IPS-15b (cell line): Measurements from ENCODE around the gene DHDH.
"Not testable (repeated sequence)": the region's sequence is repeated elsewhere in the genome, so short reads cannot be mapped to it uniquely, and the experiment has no call there.

Experiments used
- H3K27me3 ChIP-seq: one replicate; pipeline ENCODE4 v1.6.1; 2013; ENCODE audit warnings: low read length; ENCODE audit not compliant: control insufficient read depth, insufficient read depth
- H3K36me3 ChIP-seq: one replicate; pipeline ENCODE4 v1.6.1; 2013; ENCODE audit warnings: low read length; ENCODE audit not compliant: control insufficient read depth, insufficient read depth
- H3K4me1 ChIP-seq: one replicate; pipeline ENCODE4 v1.6.1; 2013; ENCODE audit warnings: mild to moderate bottlenecking, low read length; ENCODE audit not compliant: control insufficient read depth, insufficient read depth
- H3K4me3 ChIP-seq: one replicate; pipeline ENCODE4 v1.5.1; 2013; ENCODE audit warnings: low read depth, low read length
- H3K9ac ChIP-seq: one replicate; pipeline ENCODE4 v1.6.1; 2013; ENCODE audit warnings: low read depth, mild to moderate bottlenecking, low read length
- H3K9me3 ChIP-seq: one replicate; pipeline ENCODE4 v1.6.1; 2013; ENCODE audit warnings: mild to moderate bottlenecking, low read length; ENCODE audit not compliant: control insufficient read depth, insufficient read depth

DHDH gene

GRCh38 chr19:48933382-48933932 lies at the start of gene DHDH:
Gene DHDH (plus strand): TSS chr19:48933699. CDS start chr19:48933722, 23 bp downstream.
- peak within 1 kb of the TSS; percentile 59 for H3K4me3 ChIP-seq
- peak within 1 kb of the TSS; percentile 18 for H3K9ac ChIP-seq

GRCh38 chr19:48883726-48884125 lies 49.8 kb upstream of the DHDH start:
- H3K4me1 ChIP-seq: peaks cover 5% of the 10 kb centered on the region
- H3K9me3 ChIP-seq: no peaks in the 10 kb centered on the region
- no peak overlapping the region for H3K9ac ChIP-seq
- no peaks in the 10 kb centered on the region for H3K36me3 ChIP-seq
- H3K27me3 ChIP-seq: no peaks in the 10 kb centered on the region
- H3K4me3 ChIP-seq: no peak overlapping the region

More at GRCh38 chr19:48933382-48933932, at the start of gene DHDH:
- Histone ChIP-seq H3K36me3 (no peaks in the 10 kb centered on the region), H3K4me1 (peaks cover 5% of the 10 kb centered on the region), H3K27me3 (peaks cover 30% of the 10 kb centered on the region), H3K9me3 (no peaks in the 10 kb centered on the region)

- H3K9ac ChIP-seq: no peak overlapping the region
- no peak overlapping the region for H3K4me3 ChIP-seq
- H3K4me1 ChIP-seq: peaks cover 5% of the 10 kb centered on the region
Measured at GRCh38 chr19:48887861-48888612, 45.5 kb upstream of the DHDH start.

GRCh38 chr19:48889496-48889895 lies 44.0 kb upstream of the DHDH start:
- not testable (repeated sequence) for H3K36me3 ChIP-seq, H3K9ac ChIP-seq, H3K4me3 ChIP-seq, H3K9me3 ChIP-seq, H3K4me1 ChIP-seq, H3K27me3 ChIP-seq

More at GRCh38 chr19:48887861-48888612, 45.5 kb upstream of the DHDH start:
- Histone ChIP-seq H3K9me3 (no peaks in the 10 kb centered on the region), H3K27me3 (no peaks in the 10 kb centered on the region), H3K36me3 (no peaks in the 10 kb centered on the region)

GRCh38 chr19:48890551-48890950 lies 42.9 kb upstream of the DHDH start:
- Histone ChIP-seq H3K9me3 (no peaks in the 10 kb centered on the region), H3K9ac (no peak overlapping the region), H3K4me3 (no peak overlapping the region), H3K4me1 (peaks cover 2% of the 10 kb centered on the region), H3K36me3 (no peaks in the 10 kb centered on the region), H3K27me3 (no peaks in the 10 kb centered on the region)

- H3K36me3 ChIP-seq: no peaks in the 10 kb centered on the region
- peak overlapping the region; percentile 54 for H3K4me3 ChIP-seq
- H3K9me3 ChIP-seq: no peaks in the 10 kb centered on the region
- peaks cover 2% of the 10 kb centered on the region for H3K4me1 ChIP-seq
- H3K9ac ChIP-seq: no peak overlapping the region
- no peaks in the 10 kb centered on the region for H3K27me3 ChIP-seq
Measured at GRCh38 chr19:48895226-48895625, 38.3 kb upstream of the DHDH start.

- no peaks in the 10 kb centered on the region for H3K4me1 ChIP-seq
- no peaks in the 10 kb centered on the region for H3K9me3 ChIP-seq
- peak overlapping the region; percentile 43 for H3K4me3 ChIP-seq
- H3K27me3 ChIP-seq: no peaks in the 10 kb centered on the region
- no peak overlapping the region for H3K9ac ChIP-seq
- no peaks in the 10 kb centered on the region for H3K36me3 ChIP-seq
Measured at GRCh38 chr19:48896191-48896720, 37.2 kb upstream of the DHDH start.

- no peaks in the 10 kb centered on the region for H3K4me1 ChIP-seq
- no peaks in the 10 kb centered on the region for H3K27me3 ChIP-seq
- H3K36me3 ChIP-seq: peaks cover 6% of the 10 kb centered on the region
- H3K9me3 ChIP-seq: no peaks in the 10 kb centered on the region
- no peak overlapping the region for H3K4me3 ChIP-seq
- no peak overlapping the region for H3K9ac ChIP-seq
Measured at GRCh38 chr19:48897181-48897580, 36.3 kb upstream of the DHDH start.

- H3K9me3 ChIP-seq, H3K4me1 ChIP-seq, H3K27me3 ChIP-seq, H3K36me3 ChIP-seq: not testable (repeated sequence)
- H3K4me3 ChIP-seq: peak overlapping the region; percentile 94
- H3K9ac ChIP-seq: peak overlapping the region; percentile 37
Measured at GRCh38 chr19:48899386-48899749, 34.1 kb upstream of the DHDH start.

GRCh38 chr19:48899781-48900476 lies 33.6 kb upstream of the DHDH start, which contains the start of gene NUCB1:
Gene NUCB1 (plus strand): TSS chr19:48900312. CDS start chr19:48900797, 485 bp downstream.
- H3K4me3 ChIP-seq: peak within 1 kb of the TSS; percentile 94
- no peaks in the 10 kb centered on the region for H3K27me3 ChIP-seq
- no peaks in the 10 kb centered on the region for H3K4me1 ChIP-seq
- peaks cover 6% of the 10 kb centered on the region for H3K36me3 ChIP-seq
- H3K9ac ChIP-seq: peak within 1 kb of the TSS; percentile 76
- H3K9me3 ChIP-seq: no peaks in the 10 kb centered on the region

GRCh38 chr19:48900477-48901406 lies 32.8 kb upstream of the DHDH start:
- no peaks in the 10 kb centered on the region for H3K9me3 ChIP-seq
- H3K4me1 ChIP-seq: no peaks in the 10 kb centered on the region
- peaks cover 11% of the 10 kb centered on the region for H3K36me3 ChIP-seq
- H3K4me3 ChIP-seq: peak overlapping the region; percentile 94
- peak overlapping the region; percentile 76 for H3K9ac ChIP-seq
- H3K27me3 ChIP-seq: no peaks in the 10 kb centered on the region
